LNCaP clone FGC (cell line): Measurements from ENCODE around the gene DOCK3.
"Not testable (repeated sequence)": the region's sequence is repeated elsewhere in the genome, so short reads cannot be mapped to it uniquely, and the experiment has no call there.

Source experiments
- DNase-seq: peaks from one replicate; pipeline ENCODE4 v3.0.0-alpha.2; 2011; ENCODE audit warnings: low read depth
- H3K4me3 ChIP-seq: 2 replicates; pipeline ENCODE4 v1.5.1; 2011; ENCODE audit warnings: mild to moderate bottlenecking, low read depth, low read length, control low read depth
- CTCF ChIP-seq: IDR thresholded peaks from 2 replicates; pipeline ENCODE4 v1.5.1; 2012; ENCODE audit warnings: mild to moderate bottlenecking; ENCODE audit not compliant: control insufficient read depth, insufficient read depth; ENCODE audit errors: extremely low read depth

DOCK3 gene

GRCh38 chr3:50950591-50950990 is 275.9 kb downstream of the DOCK3 start:
- DNase-seq, result no peak
- no peak overlapping the region for H3K4me3 ChIP-seq
- no peak for TF ChIP-seq CTCF

- H3K4me3 ChIP-seq, result no peak overlapping the region
- DNase-seq, result no peak
- TF ChIP-seq CTCF, result no peak
Measured at GRCh38 chr3:50953825-50954414, 279.2 kb downstream of the DOCK3 start.

GRCh38 chr3:50961386-50961785 is 286.7 kb downstream of the DOCK3 start:
- TF ChIP-seq CTCF, result no peak
- DNase-seq, result peak; percentile 34
- no peak overlapping the region for H3K4me3 ChIP-seq

- TF ChIP-seq CTCF, result peak; percentile 97
- peak; percentile 61 for DNase-seq
Measured at GRCh38 chr3:50971487-50971924, 296.8 kb downstream of the DOCK3 start.

GRCh38 chr3:50972029-50972428 is 297.3 kb downstream of the DOCK3 start:
- H3K4me3 ChIP-seq, result no peak overlapping the region
- TF ChIP-seq CTCF, result no peak
- no peak for DNase-seq

More at GRCh38 chr3:50971487-50971924, 296.8 kb downstream of the DOCK3 start:
- H3K4me3 ChIP-seq, result no peak overlapping the region

GRCh38 chr3:50978586-50978985 is 303.9 kb downstream of the DOCK3 start:
- not testable (repeated sequence) for DNase-seq, H3K4me3 ChIP-seq

- H3K4me3 ChIP-seq, result no peak overlapping the region
- peak; percentile 24; the same call in 1 of the 2 replicates for TF ChIP-seq CTCF
- no peak for DNase-seq
Measured at GRCh38 chr3:50978991-50979667, 304.4 kb downstream of the DOCK3 start.
